CD14-positive monocyte (primary cell): Measurements from ENCODE around the gene POLDIP3. TPM values are rescaled to one million over a fixed set of nuclear protein-coding genes. Genes with fewer than 3 reads are reported as not detected.

ENCODE experiments used
- DNase-seq, 3 donors: peaks; one replicate each; pipeline ENCODE4 v3.0.0-alpha.2; 2011 to 2022
- H2AFZ ChIP-seq: 2 replicates; pipeline ENCODE4 v1.6.0; 2012; ENCODE audit warnings: mild to moderate bottlenecking, low read depth, low read length, inconsistent platforms; ENCODE audit not compliant: insufficient read depth, poor library complexity, severe bottlenecking
- H3K27ac ChIP-seq, 2 donors: 1 replicate in 1 of 2; 2 replicates in 1 of 2; pipeline ENCODE4 v1.5.1; 2012 to 2013; ENCODE audit warnings: low read length in 2 of 2, control low read depth in 1 of 2, inconsistent platforms in 1 of 2, low read depth in 1 of 2, mild to moderate bottlenecking in 1 of 2
- H3K27me3 ChIP-seq, 2 donors: one replicate each; pipeline versions ENCODE4 v1.6.0 to v1.6.1; 2011 to 2013; ENCODE audit warnings: low read length in 2 of 2; ENCODE audit not compliant: control insufficient read depth in 2 of 2, insufficient read depth in 2 of 2
- H3K36me3 ChIP-seq, 2 donors: replicated peaks in 1 of 2; 1 replicate in 1 of 2; 2 replicates in 1 of 2; pipeline versions ENCODE4 v1.5.1 to v1.6.1; 2012 to 2013; ENCODE audit warnings: low read length in 2 of 2, control low read depth in 1 of 2, inconsistent platforms in 1 of 2, mild to moderate bottlenecking in 1 of 2; ENCODE audit not compliant: insufficient read depth in 2 of 2, control insufficient read depth in 1 of 2
- H3K4me1 ChIP-seq, 2 donors: 1 replicate in 1 of 2; 2 replicates in 1 of 2; pipeline versions ENCODE4 v1.5.1 to v1.6.1; 2012 to 2013; ENCODE audit warnings: low read length in 2 of 2, control low read depth in 1 of 2, inconsistent platforms in 1 of 2, mild to moderate bottlenecking in 1 of 2, moderate library complexity in 1 of 2; ENCODE audit not compliant: insufficient read depth in 2 of 2, control insufficient read depth in 1 of 2
- H3K4me2 ChIP-seq: replicated peaks from 2 replicates; pipeline ENCODE3; 2012; ENCODE audit warnings: low read length, moderate library complexity, mild to moderate bottlenecking; ENCODE audit not compliant: poor library complexity, severe bottlenecking; ENCODE audit errors: extremely low read depth
- H3K4me3 ChIP-seq, 3 experiments: fragments of 200-600 bp in 1 of 3; sonication (generic) in 1 of 3; replicated peaks in 1 of 3; 1 replicate in 2 of 3; 2 replicates in 1 of 3; pipeline ENCODE4 v1.5.1; 2011 to 2013; ENCODE audit warnings: low read length in 3 of 3, mild to moderate bottlenecking in 3 of 3, control low read depth in 2 of 3, low read depth in 2 of 3, inconsistent platforms in 1 of 3, moderate library complexity in 1 of 3
- H3K79me2 ChIP-seq: 2 replicates; pipeline ENCODE4 v1.6.0; 2012; ENCODE audit warnings: mild to moderate bottlenecking, control low read depth, inconsistent platforms, low read length, moderate library complexity; ENCODE audit not compliant: insufficient read depth
- H3K9ac ChIP-seq: 2 replicates; pipeline ENCODE4 v1.6.0; 2017; ENCODE audit warnings: low read length, mild to moderate bottlenecking; ENCODE audit not compliant: insufficient read depth, poor library complexity, severe bottlenecking
- H3K9me3 ChIP-seq, 2 donors: replicated peaks in 1 of 2; 1 replicate in 1 of 2; 2 replicates in 1 of 2; pipeline versions ENCODE4 v1.5.1 to v1.6.1; 2012 to 2013; ENCODE audit warnings: low read length in 2 of 2, control low read depth in 1 of 2; ENCODE audit not compliant: control insufficient read depth in 1 of 2, insufficient read depth in 1 of 2
- H4K20me1 ChIP-seq: 2 replicates; pipeline ENCODE4 v1.6.0; 2012; ENCODE audit warnings: mild to moderate bottlenecking, low read length, control low read depth, moderate library complexity; ENCODE audit not compliant: insufficient read depth
- H3K27ac Mint-ChIP-seq, 7 donors: one replicate each; pipeline ENCODE4 v1.8.0; 2020; ENCODE audit warnings: mild to moderate bottlenecking in 7 of 7, mixed read lengths in 7 of 7, moderate library complexity in 6 of 7, inconsistent platforms in 2 of 7
- H3K27me3 Mint-ChIP-seq, 3 donors: one replicate each; pipeline ENCODE4 v1.8.0; 2021 to 2022; ENCODE audit warnings: low read depth in 3 of 3, mild to moderate bottlenecking in 3 of 3, mixed read lengths in 3 of 3, moderate library complexity in 3 of 3, inconsistent platforms in 1 of 3
- H3K36me3 Mint-ChIP-seq, 2 donors: one replicate each; pipeline ENCODE4 v1.8.0; 2020; ENCODE audit warnings: mixed read lengths in 2 of 2, inconsistent platforms in 1 of 2, mild to moderate bottlenecking in 1 of 2
- H3K4me1 Mint-ChIP-seq: one replicate; pipeline ENCODE4 v1.8.0; 2020; ENCODE audit warnings: mild to moderate bottlenecking, mixed read lengths
- H3K4me3 Mint-ChIP-seq, 2 donors: one replicate each; pipeline ENCODE4 v1.8.0; 2020; ENCODE audit warnings: mild to moderate bottlenecking in 2 of 2, mixed read lengths in 2 of 2, moderate library complexity in 1 of 2
- H3K9me3 Mint-ChIP-seq, 7 donors: one replicate each; pipeline ENCODE4 v1.8.0; 2020 to 2022; ENCODE audit warnings: mixed read lengths in 7 of 7, mild to moderate bottlenecking in 6 of 7, moderate library complexity in 6 of 7, inconsistent platforms in 2 of 7
- WGBS: methylation state at CpG from one replicate; pipeline ENCODE4 v1.1.5; 2013; ENCODE audit warnings: missing lambda C conversion rate; ENCODE audit not compliant: insufficient coverage; 5-methylcytosine and 5-hydroxymethylcytosine counted together
- intact Hi-C, 2 donors: fragments of 100-400 bp; cut with micrococcal nuclease; formaldehyde crosslinking; loops; one replicate each; pipeline versions ENCODE4 v1.15.0 to v1.15.1; 2023
- polyA plus RNA-seq, 3 donors: library from polyadenylated mRNA; depleted of rRNA in 1 of 3; unstranded in 2 of 3; stranded (reverse) in 1 of 3; fragments of 300-500 nt in 2 of 3; fragments of >200 nt in 1 of 3; fragmentation: Illumina TruSeq in 2 of 3; gene quantifications; 1 replicate in 2 of 3; 2 replicates in 1 of 3; pipeline ENCODE4 v1.2.3, GENCODE V29; 2012 to 2021
- TF ChIP-seq, protein P1 (sequence below): fragments of 200-600 bp; IDR thresholded peaks from one replicate; pipeline ENCODE4 v1.8.0; 2022; ENCODE audit warnings: antibody characterized with exemption, mild to moderate bottlenecking

Gene POLDIP3
- polyA plus RNA-seq, 3 donors, result 46.3 to 55.3 (median 53.8) TPM

DNA sequence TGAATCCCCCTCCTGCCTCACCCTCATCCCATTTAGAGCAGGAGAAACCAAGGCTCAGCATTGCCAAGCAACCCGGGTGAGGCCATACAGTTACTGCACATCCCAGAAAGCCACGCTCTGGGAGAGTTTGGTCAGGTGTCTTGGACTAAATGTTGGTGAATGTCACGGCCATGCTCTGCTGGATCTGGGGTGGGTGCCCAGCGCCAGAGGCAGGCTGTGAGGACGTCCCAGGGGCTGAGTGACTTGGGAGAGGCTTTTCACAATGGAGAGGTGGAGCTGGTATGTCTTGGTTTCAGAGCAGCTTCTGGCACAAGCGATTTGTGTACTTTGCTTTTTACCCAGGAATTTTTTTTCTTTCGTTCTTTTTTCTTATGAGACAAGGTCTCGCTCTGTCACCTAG is 54.3 kb downstream of the POLDIP3 start:
- Mint-ChIP-seq H3K27me3 (peaks cover 0 to 1% (median 1%) of the 10 kb centered on the region in 3 donors), H3K9me3 (peaks cover 0 to 4% (median 0%) of the 10 kb centered on the region in 7 donors), H3K4me3 (no peak overlapping the region), H3K36me3 (no peaks in the 10 kb centered on the region), H3K27ac (no peak overlapping the region), H3K4me1 (peaks cover 10% of the 10 kb centered on the region)
- Histone ChIP-seq H3K4me3 (no peak overlapping the region), H2AFZ (no peak overlapping the region), H3K27ac (no peak overlapping the region), H3K79me2 (no peaks in the 10 kb centered on the region), H3K9me3 (no peaks in the 10 kb centered on the region), H4K20me1 (no peaks in the 10 kb centered on the region), H3K36me3 (no peaks in the 10 kb centered on the region), H3K4me2 (no peak overlapping the region), H3K4me1 (peaks cover 9 to 10% of the 10 kb centered on the region in 2 donors), H3K27me3 (no peaks in the 10 kb centered on the region), H3K9ac (no peak overlapping the region)
- DNase-seq, result no peak
- 96% methylated on average over 7 of the region's 8 CpGs for WGBS
- TF ChIP-seq, protein P1, sequence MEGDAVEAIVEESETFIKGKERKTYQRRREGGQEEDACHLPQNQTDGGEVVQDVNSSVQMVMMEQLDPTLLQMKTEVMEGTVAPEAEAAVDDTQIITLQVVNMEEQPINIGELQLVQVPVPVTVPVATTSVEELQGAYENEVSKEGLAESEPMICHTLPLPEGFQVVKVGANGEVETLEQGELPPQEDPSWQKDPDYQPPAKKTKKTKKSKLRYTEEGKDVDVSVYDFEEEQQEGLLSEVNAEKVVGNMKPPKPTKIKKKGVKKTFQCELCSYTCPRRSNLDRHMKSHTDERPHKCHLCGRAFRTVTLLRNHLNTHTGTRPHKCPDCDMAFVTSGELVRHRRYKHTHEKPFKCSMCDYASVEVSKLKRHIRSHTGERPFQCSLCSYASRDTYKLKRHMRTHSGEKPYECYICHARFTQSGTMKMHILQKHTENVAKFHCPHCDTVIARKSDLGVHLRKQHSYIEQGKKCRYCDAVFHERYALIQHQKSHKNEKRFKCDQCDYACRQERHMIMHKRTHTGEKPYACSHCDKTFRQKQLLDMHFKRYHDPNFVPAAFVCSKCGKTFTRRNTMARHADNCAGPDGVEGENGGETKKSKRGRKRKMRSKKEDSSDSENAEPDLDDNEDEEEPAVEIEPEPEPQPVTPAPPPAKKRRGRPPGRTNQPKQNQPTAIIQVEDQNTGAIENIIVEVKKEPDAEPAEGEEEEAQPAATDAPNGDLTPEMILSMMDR, result no peak
- intact Hi-C loops, result no loop called here

DNA sequence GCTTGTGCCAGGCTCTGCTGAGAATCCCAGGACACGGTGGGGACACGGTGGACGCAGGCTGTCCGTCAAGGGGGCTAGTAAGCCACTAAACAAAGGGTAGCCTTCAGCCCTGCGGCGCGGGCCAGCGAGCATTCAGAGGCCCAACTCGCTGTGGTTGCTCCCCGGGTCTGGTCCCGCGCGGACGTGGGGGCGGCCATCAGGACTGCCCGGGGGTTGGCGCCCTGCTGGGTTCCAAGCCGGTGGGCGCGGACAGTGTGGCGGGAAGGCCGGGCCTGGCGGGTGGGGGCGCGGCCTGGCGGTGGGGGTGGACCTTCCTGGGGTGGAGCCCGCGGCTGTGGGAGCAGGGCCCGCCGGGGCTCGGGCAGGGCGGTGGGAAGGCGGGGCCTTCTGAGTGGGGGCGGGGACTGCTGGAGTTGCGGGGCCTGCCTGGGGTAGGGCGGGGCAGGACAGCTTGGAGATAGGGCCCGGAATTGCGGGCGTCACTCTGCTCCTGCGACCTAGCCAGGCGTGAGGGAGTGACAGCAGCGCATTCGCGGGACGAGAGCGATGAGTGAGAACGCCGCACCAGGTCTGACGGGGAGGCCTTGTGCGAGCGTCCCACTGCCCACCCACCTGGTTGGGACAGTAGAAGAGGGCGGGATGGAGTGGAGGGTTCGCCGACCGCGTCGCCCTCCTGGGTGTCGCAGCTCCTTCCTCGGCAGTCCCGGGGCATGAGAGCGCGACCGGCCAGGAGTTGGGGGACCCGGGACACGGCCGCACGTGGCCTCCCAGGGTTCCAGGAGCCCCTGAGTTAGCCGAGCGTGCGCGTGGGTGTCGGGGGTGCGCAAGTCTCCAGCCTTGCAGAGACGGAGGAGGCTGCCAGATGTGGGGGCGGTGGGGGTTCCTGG is 61.0 kb downstream of the POLDIP3 start, which contains the start of gene SERHL2:
Gene SERHL2, plus strand, starts transcription at position 482 of the 887 bp plus-strand sequence. Its CDS starts 65 bp downstream, at position 547.
- Histone ChIP-seq H3K4me1 (peaks cover 12 to 13% of the 10 kb centered on the region in 2 donors), H2AFZ (peak within 1 kb of the TSS; percentile 83), H4K20me1 (no peaks in the 10 kb centered on the region), H3K9me3 (no peaks in the 10 kb centered on the region), H3K27ac (no peak within 1 kb of the TSS), H3K27me3 (peaks cover 2 to 19% of the 10 kb centered on the region in 2 donors), H3K4me3 (peak within 1 kb of the TSS; percentile 21 to 72 (median 47)), H3K36me3 (no peaks in the 10 kb centered on the region), H3K4me2 (peak within 1 kb of the TSS; percentile 69), H3K79me2 (no peaks in the 10 kb centered on the region), H3K9ac (peak within 1 kb of the TSS; percentile 35)
- peak; percentile 60 to 73 (median 71) for DNase-seq
- Mint-ChIP-seq H3K27me3 (peaks cover 18 to 29% (median 28%) of the 10 kb centered on the region in 3 donors), H3K27ac (peak within 1 kb of the TSS in 2 of 7 donors; percentile 46 to 65), H3K36me3 (no peaks in the 10 kb centered on the region), H3K4me3 (peak within 1 kb of the TSS; percentile 85 to 89), H3K9me3 (peaks cover 4 to 17% (median 7%) of the 10 kb centered on the region in 7 donors), H3K4me1 (peaks cover 21% of the 10 kb centered on the region)
- TF ChIP-seq, protein P1, result no peak
- intact Hi-C loops, result loop anchor here in 1 of 2 donors (5.0 kb wide), 1 partner anchor 36 kb away; the partner anchor contains the start of gene RRP7A
- 3% methylated on average over 74 of the region's 75 CpGs for WGBS
